Gastroesophageal sphincter (tissue), 3 donors: ENCODE measurements around the gene PYY.

Experiments used
- CTCF ChIP-seq, 4 experiments: fragments of 200-600 bp in 2 of 4; fragments of 450-650 bp in 2 of 4; sonication (generic) in 1 of 4; IDR thresholded peaks; one replicate each; pipeline ENCODE4 v1.5.1; 2017 to 2019; ENCODE audit warnings: antibody characterized with exemption in 4 of 4, mild to moderate bottlenecking in 2 of 4, moderate library complexity in 2 of 4
- POLR2A ChIP-seq, 2 donors: fragments of 450-650 bp; IDR thresholded peaks; one replicate each; pipeline ENCODE4 v1.6.1; 2017; ENCODE audit warnings: antibody characterized with exemption in 2 of 2, mild to moderate bottlenecking in 2 of 2, moderate library complexity in 1 of 2

GRCh38 chr17:43905985-43906852, 47.5 kb downstream of the PYY start:
- no peak for TF ChIP-seq POLR2A (IDR thresholded peaks at IDR 0.05)
- TF ChIP-seq CTCF (IDR thresholded peaks at IDR 0.05): no peak
